CD14-positive monocyte (primary cell): ENCODE results near the gene KLF13. TPM values are rescaled to one million over a fixed set of nuclear protein-coding genes. Genes with fewer than 3 reads are reported as not detected.

ENCODE experiments used
- DNase-seq, 3 donors: peaks; one replicate each; pipeline ENCODE4 v3.0.0-alpha.2; 2011 to 2022
- H2AFZ ChIP-seq: 2 replicates; pipeline ENCODE4 v1.6.0; 2012; ENCODE audit warnings: mild to moderate bottlenecking, low read depth, low read length, inconsistent platforms; ENCODE audit not compliant: insufficient read depth, poor library complexity, severe bottlenecking
- H3K27ac ChIP-seq, 2 donors: 1 replicate in 1 of 2; 2 replicates in 1 of 2; pipeline ENCODE4 v1.5.1; 2012 to 2013; ENCODE audit warnings: low read length in 2 of 2, control low read depth in 1 of 2, inconsistent platforms in 1 of 2, low read depth in 1 of 2, mild to moderate bottlenecking in 1 of 2
- H3K27me3 ChIP-seq, 2 donors: one replicate each; pipeline versions ENCODE4 v1.6.0 to v1.6.1; 2011 to 2013; ENCODE audit warnings: low read length in 2 of 2; ENCODE audit not compliant: control insufficient read depth in 2 of 2, insufficient read depth in 2 of 2
- H3K36me3 ChIP-seq, 2 donors: replicated peaks in 1 of 2; 1 replicate in 1 of 2; 2 replicates in 1 of 2; pipeline versions ENCODE4 v1.5.1 to v1.6.1; 2012 to 2013; ENCODE audit warnings: low read length in 2 of 2, control low read depth in 1 of 2, inconsistent platforms in 1 of 2, mild to moderate bottlenecking in 1 of 2; ENCODE audit not compliant: insufficient read depth in 2 of 2, control insufficient read depth in 1 of 2
- H3K4me1 ChIP-seq, 2 donors: 1 replicate in 1 of 2; 2 replicates in 1 of 2; pipeline versions ENCODE4 v1.5.1 to v1.6.1; 2012 to 2013; ENCODE audit warnings: low read length in 2 of 2, control low read depth in 1 of 2, inconsistent platforms in 1 of 2, mild to moderate bottlenecking in 1 of 2, moderate library complexity in 1 of 2; ENCODE audit not compliant: insufficient read depth in 2 of 2, control insufficient read depth in 1 of 2
- H3K4me2 ChIP-seq: replicated peaks from 2 replicates; pipeline ENCODE3; 2012; ENCODE audit warnings: low read length, moderate library complexity, mild to moderate bottlenecking; ENCODE audit not compliant: poor library complexity, severe bottlenecking; ENCODE audit errors: extremely low read depth
- H3K4me3 ChIP-seq, 3 experiments: fragments of 200-600 bp in 1 of 3; sonication (generic) in 1 of 3; replicated peaks in 1 of 3; 1 replicate in 2 of 3; 2 replicates in 1 of 3; pipeline ENCODE4 v1.5.1; 2011 to 2013; ENCODE audit warnings: low read length in 3 of 3, mild to moderate bottlenecking in 3 of 3, control low read depth in 2 of 3, low read depth in 2 of 3, inconsistent platforms in 1 of 3, moderate library complexity in 1 of 3
- H3K79me2 ChIP-seq: 2 replicates; pipeline ENCODE4 v1.6.0; 2012; ENCODE audit warnings: mild to moderate bottlenecking, control low read depth, inconsistent platforms, low read length, moderate library complexity; ENCODE audit not compliant: insufficient read depth
- H3K9ac ChIP-seq: 2 replicates; pipeline ENCODE4 v1.6.0; 2017; ENCODE audit warnings: low read length, mild to moderate bottlenecking; ENCODE audit not compliant: insufficient read depth, poor library complexity, severe bottlenecking
- H3K9me3 ChIP-seq, 2 donors: replicated peaks in 1 of 2; 1 replicate in 1 of 2; 2 replicates in 1 of 2; pipeline versions ENCODE4 v1.5.1 to v1.6.1; 2012 to 2013; ENCODE audit warnings: low read length in 2 of 2, control low read depth in 1 of 2; ENCODE audit not compliant: control insufficient read depth in 1 of 2, insufficient read depth in 1 of 2
- H4K20me1 ChIP-seq: 2 replicates; pipeline ENCODE4 v1.6.0; 2012; ENCODE audit warnings: mild to moderate bottlenecking, low read length, control low read depth, moderate library complexity; ENCODE audit not compliant: insufficient read depth
- H3K27ac Mint-ChIP-seq, 7 donors: one replicate each; pipeline ENCODE4 v1.8.0; 2020; ENCODE audit warnings: mild to moderate bottlenecking in 7 of 7, mixed read lengths in 7 of 7, moderate library complexity in 6 of 7, inconsistent platforms in 2 of 7
- H3K27me3 Mint-ChIP-seq, 3 donors: one replicate each; pipeline ENCODE4 v1.8.0; 2021 to 2022; ENCODE audit warnings: low read depth in 3 of 3, mild to moderate bottlenecking in 3 of 3, mixed read lengths in 3 of 3, moderate library complexity in 3 of 3, inconsistent platforms in 1 of 3
- H3K36me3 Mint-ChIP-seq, 2 donors: one replicate each; pipeline ENCODE4 v1.8.0; 2020; ENCODE audit warnings: mixed read lengths in 2 of 2, inconsistent platforms in 1 of 2, mild to moderate bottlenecking in 1 of 2
- H3K4me1 Mint-ChIP-seq: one replicate; pipeline ENCODE4 v1.8.0; 2020; ENCODE audit warnings: mild to moderate bottlenecking, mixed read lengths
- H3K4me3 Mint-ChIP-seq, 2 donors: one replicate each; pipeline ENCODE4 v1.8.0; 2020; ENCODE audit warnings: mild to moderate bottlenecking in 2 of 2, mixed read lengths in 2 of 2, moderate library complexity in 1 of 2
- H3K9me3 Mint-ChIP-seq, 7 donors: one replicate each; pipeline ENCODE4 v1.8.0; 2020 to 2022; ENCODE audit warnings: mixed read lengths in 7 of 7, mild to moderate bottlenecking in 6 of 7, moderate library complexity in 6 of 7, inconsistent platforms in 2 of 7
- WGBS: methylation state at CpG from one replicate; pipeline ENCODE4 v1.1.5; 2013; ENCODE audit warnings: missing lambda C conversion rate; ENCODE audit not compliant: insufficient coverage; 5-methylcytosine and 5-hydroxymethylcytosine counted together
- intact Hi-C, 2 donors: fragments of 100-400 bp; cut with micrococcal nuclease; formaldehyde crosslinking; loops; one replicate each; pipeline versions ENCODE4 v1.15.0 to v1.15.1; 2023
- polyA plus RNA-seq, 3 donors: library from polyadenylated mRNA; depleted of rRNA in 1 of 3; unstranded in 2 of 3; stranded (reverse) in 1 of 3; fragments of 300-500 nt in 2 of 3; fragments of >200 nt in 1 of 3; fragmentation: Illumina TruSeq in 2 of 3; gene quantifications; 1 replicate in 2 of 3; 2 replicates in 1 of 3; pipeline ENCODE4 v1.2.3, GENCODE V29; 2012 to 2021
- TF ChIP-seq, protein P1 (sequence below): fragments of 200-600 bp; IDR thresholded peaks from one replicate; pipeline ENCODE4 v1.8.0; 2022; ENCODE audit warnings: antibody characterized with exemption, mild to moderate bottlenecking

The KLF13 gene
- polyA plus RNA-seq, 3 donors = 22.5 to 121 (median 28.0) TPM

DNA sequence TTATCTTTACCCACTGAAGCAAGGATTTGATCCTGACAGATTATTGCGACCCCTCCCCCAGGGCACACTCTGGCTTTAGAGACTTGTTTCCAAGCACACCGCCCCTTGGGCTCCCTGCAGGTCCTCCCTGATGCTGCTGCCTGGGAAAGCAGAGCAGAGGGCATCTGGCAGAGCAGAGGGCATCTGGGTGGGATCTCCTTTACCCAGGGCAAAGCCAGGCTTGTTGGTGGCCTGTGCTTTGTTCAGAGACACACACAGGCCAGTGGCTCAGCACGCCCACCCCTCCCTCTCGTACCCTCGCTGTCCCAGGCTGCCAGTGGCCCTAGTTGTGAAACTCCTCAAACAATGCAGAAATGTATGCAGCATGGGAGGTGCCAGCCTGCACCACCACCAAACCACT, 4.8 kb downstream of the KLF13 start:
- Histone ChIP-seq H3K27ac (peak overlapping the region; percentile 21 to 91), H3K4me2 (peak overlapping the region; percentile 94), H3K36me3 (peaks cover 8 to 24% of the 10 kb centered on the region in 2 donors), H3K9ac (no peak overlapping the region), H4K20me1 (peaks cover 84% of the 10 kb centered on the region), H3K27me3 (no peaks in the 10 kb centered on the region), H3K4me3 (peak overlapping the region in 1 of 3 experiments; percentile 99), H3K9me3 (no peaks in the 10 kb centered on the region), H2AFZ (no peak overlapping the region), H3K79me2 (peaks cover 98% of the 10 kb centered on the region), H3K4me1 (peaks cover 72 to 77% of the 10 kb centered on the region in 2 donors)
- Mint-ChIP-seq H3K4me3 (peak overlapping the region; percentile 70 to 94), H3K36me3 (peaks cover 15 to 25% of the 10 kb centered on the region in 2 donors), H3K27me3 (peaks cover 0 to 3% (median 0%) of the 10 kb centered on the region in 3 donors), H3K9me3 (no peaks in the 10 kb centered on the region), H3K27ac (peak overlapping the region in 5 of 7 donors; percentile 20 to 69 (median 31)), H3K4me1 (peaks cover 78% of the 10 kb centered on the region)
- intact Hi-C loops = no loop called here
- 54% methylated on average over 5 of the region's 5 CpGs for WGBS
- no peak for DNase-seq
- TF ChIP-seq, protein P1, sequence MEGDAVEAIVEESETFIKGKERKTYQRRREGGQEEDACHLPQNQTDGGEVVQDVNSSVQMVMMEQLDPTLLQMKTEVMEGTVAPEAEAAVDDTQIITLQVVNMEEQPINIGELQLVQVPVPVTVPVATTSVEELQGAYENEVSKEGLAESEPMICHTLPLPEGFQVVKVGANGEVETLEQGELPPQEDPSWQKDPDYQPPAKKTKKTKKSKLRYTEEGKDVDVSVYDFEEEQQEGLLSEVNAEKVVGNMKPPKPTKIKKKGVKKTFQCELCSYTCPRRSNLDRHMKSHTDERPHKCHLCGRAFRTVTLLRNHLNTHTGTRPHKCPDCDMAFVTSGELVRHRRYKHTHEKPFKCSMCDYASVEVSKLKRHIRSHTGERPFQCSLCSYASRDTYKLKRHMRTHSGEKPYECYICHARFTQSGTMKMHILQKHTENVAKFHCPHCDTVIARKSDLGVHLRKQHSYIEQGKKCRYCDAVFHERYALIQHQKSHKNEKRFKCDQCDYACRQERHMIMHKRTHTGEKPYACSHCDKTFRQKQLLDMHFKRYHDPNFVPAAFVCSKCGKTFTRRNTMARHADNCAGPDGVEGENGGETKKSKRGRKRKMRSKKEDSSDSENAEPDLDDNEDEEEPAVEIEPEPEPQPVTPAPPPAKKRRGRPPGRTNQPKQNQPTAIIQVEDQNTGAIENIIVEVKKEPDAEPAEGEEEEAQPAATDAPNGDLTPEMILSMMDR = no peak

DNA sequence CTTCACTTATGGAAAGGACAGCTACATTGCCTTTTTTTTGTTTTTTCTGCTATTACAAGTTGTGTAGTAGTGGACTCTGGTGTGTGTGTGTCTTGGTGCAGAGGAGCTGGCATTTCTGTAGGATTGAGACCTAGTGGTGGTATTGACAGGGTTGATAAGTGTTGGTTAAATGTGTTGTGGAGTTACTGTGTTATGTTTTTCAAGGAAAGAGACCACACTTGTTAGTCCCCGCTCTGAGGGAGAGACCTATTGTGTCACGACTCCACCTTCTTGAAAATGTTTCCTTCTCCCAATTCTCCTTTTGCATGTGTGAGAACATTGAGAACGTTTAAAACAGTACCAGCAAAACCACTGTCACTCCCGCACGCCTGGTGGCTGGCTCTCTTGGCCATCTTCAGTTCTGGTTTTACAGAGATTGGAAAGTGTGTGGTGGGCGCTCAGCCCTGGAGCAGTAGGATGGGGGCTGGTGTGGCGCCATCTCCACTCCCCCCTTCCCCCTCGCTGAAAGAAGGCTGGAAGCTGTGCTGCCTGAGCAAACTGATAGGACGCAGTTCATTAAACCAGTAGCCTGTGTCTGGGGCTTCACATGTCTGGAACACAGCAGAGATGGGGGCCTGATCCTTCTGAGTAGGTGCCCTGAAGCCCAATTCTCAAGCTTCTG, 5.5 kb downstream of the KLF13 start:
- H3K4me1 Mint-ChIP-seq = peaks cover 85% of the 10 kb centered on the region
- intact Hi-C loops = no loop called here
- WGBS = 80% methylated on average over 1 of the region's 9 CpGs

More for the DNA sequence above, 5.5 kb downstream of the KLF13 start:
- H3K27me3 ChIP-seq = no peaks in the 10 kb centered on the region
- H3K27ac ChIP-seq = peak overlapping the region in 1 of 2 donors; percentile 91
- H3K36me3 ChIP-seq = peaks cover 8 to 25% of the 10 kb centered on the region in 2 donors
- H3K4me3 ChIP-seq = peak overlapping the region in 1 of 3 experiments; percentile 99
- Mint-ChIP-seq H3K9me3 (no peaks in the 10 kb centered on the region), H3K36me3 (peaks cover 15 to 29% of the 10 kb centered on the region in 2 donors), H3K4me3 (peak overlapping the region; percentile 70 to 94), H3K27ac (peak overlapping the region; percentile 13 to 86 (median 69)), H3K27me3 (peaks cover 0 to 3% (median 0%) of the 10 kb centered on the region in 3 donors)
- H2AFZ ChIP-seq = no peak overlapping the region
- peaks cover 79 to 84% of the 10 kb centered on the region in 2 donors for H3K4me1 ChIP-seq
- no peaks in the 10 kb centered on the region for H3K9me3 ChIP-seq
- peaks cover 100% of the 10 kb centered on the region for H3K79me2 ChIP-seq
- DNase-seq = no peak
- peak overlapping the region; percentile 94 for H3K4me2 ChIP-seq
- TF ChIP-seq, protein P1 = no peak
- H3K9ac ChIP-seq = peak overlapping the region; percentile 24
- H4K20me1 ChIP-seq = peaks cover 92% of the 10 kb centered on the region
